ENCODE results near the gene GIPR. TPM values are rescaled to one million over a fixed set of nuclear protein-coding genes. Genes with fewer than 3 reads are reported as not detected.

The GIPR gene
- polyA plus RNA-seq, 1 of the 3 experiments (the other 2 are of a cell fraction), result 1.4 TPM

DNA sequence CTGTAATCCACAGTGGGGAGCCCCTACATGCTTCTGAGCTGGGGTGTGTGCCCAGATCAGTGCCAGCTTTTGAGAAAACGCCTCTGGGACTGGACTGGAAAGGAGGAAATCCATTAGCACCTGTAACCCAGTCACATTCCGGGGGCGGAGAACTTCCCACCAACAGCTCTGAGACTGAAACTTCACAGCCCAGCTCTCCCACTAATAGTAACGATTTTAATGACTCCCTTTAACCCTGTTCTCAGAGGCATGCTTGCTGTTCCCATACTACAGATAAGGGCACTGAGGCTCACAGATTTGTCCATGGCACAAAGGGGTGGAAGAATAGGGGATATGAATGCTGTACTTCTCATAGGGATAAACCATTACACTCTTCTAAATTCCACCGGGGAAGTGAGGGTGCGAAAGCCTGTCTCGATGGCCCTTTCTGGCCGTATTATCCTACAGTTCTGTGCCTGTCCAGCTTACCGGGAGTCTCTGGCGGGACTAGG is 61.8 kb downstream of the GIPR start:
- POLR2A ChIA-PET, result interaction anchor here (1.2 to 2.0 kb wide), 5 partner anchors 11 to 637 kb away, joined by 3 to 9 read pairs (median 4); partner anchors contain the start of genes QPCTL and SNRPD2
- 11% methylated on average over 9 of the region's 10 CpGs for WGBS (ENCODE audit: low lambda C conversion rate)

DNA sequence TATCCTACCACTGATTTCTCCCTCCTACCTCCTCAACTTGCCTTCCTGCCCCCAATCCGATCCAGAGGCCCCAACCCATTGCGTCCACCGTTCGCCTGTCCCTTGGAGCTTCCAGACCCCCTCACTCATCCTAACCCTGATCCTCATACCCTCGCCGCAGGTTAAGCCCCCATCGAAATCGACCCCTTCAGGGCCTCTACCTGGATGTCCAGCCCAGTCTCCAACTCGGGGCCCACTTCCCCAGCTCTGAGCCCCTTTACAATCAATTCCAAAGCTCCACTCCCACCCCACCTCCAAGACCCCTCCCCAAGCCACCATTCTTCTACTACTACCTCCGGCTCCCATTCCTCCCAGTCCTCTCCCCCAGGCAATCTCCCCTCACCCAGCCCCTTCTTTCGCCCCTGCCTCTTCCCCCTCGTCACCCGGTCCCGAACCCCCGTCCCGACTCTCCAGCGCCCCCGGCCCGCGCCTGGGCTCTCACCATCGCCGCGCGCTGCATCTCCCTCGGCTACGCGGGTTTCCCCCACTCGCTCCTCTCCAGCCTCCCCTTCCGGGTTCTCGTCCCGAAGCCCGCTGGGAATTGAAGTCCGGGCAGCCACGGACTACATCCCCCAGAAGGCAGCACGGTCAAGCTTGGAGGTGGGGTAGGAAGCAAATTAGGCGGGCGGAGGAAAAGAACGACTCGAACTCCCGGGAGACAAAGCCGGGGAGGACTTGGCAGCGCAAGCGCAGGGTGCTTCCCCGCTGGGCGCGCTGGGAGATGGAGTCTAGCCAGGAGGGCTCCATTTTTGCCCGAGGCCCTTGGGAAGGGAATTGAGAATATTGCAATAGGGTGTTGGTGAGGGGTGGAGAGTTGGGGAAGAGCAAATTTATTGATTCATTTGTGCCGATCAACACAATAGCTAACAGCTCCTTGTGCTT is 62.6 kb downstream of the GIPR start, which contains the start of gene FBXO46:
Gene FBXO46 (minus strand): TSS at position 529 of the 921 bp plus-strand sequence. CDS start 17,401 bp downstream, outside the sequence.
- Histone ChIP-seq H3K4me3 (ENCODE audit: low read depth in 2 of 2, low read length in 1 of 2) (peak within 1 kb of the TSS; percentile 67 to 77), H3K4me1 (ENCODE audit: control insufficient read depth in 1 of 2, insufficient read depth in 2 of 2, low read depth in 1 of 2, low read length in 1 of 2) (peaks cover 0 to 3% of the 10 kb centered on the region in 2 experiments; a peak in 1 of 4 replicates), H3K4me2 (peak within 1 kb of the TSS; percentile 93), H3K36me3 (replicated peaks in 1 of 2; ENCODE audit: control insufficient read depth in 1 of 2, insufficient read depth in 2 of 2, low read length in 1 of 2) (no peaks in the 10 kb centered on the region), H3K79me2 (ENCODE audit: insufficient read depth) (peaks cover 54% of the 10 kb centered on the region), H3K27ac (ENCODE audit: low read depth in 2 of 2, low read length in 1 of 2) (peak within 1 kb of the TSS; percentile 30 to 55; a peak in 2 of 4 replicates), H2AFZ (ENCODE audit: low read depth) (peak within 1 kb of the TSS; percentile 98), H3K27me3 (ENCODE audit: insufficient read depth) (no peaks in the 10 kb centered on the region), H4K20me1 (ENCODE audit: insufficient read depth) (no peaks in the 10 kb centered on the region), H3K9ac (peak within 1 kb of the TSS; percentile 81), H3F3A (replicated peaks; ENCODE audit: insufficient read depth) (no peaks in the 10 kb centered on the region), H3K9me3 (no peaks in the 10 kb centered on the region), H3K9me2 (no peaks in the 10 kb centered on the region)
- ChIA-PET CTCF (interaction anchor here (0.7 to 2.1 kb wide), 10 partner anchors 10 to 74 kb away, joined by 3 to 10 read pairs (median 3); partner anchors contain the start of genes QPCTL, SIX5 and SNRPD2), POLR2A (interaction anchor here (0.9 to 2.0 kb wide), 8 partner anchors 12 to 638 kb away, joined by 3 to 9 read pairs (median 4); partner anchors contain the start of genes QPCTL, SIX5 and SNRPD2)
- under 1% methylated on average over 48 of the region's 48 CpGs for WGBS (ENCODE audit: low lambda C conversion rate)
- peak; percentile 97 for DNase-seq
- TF ChIP-seq RXRA (IDR thresholded peaks at IDR 0.05; ENCODE audit: borderline replicate concordance, low read depth), result no peak
- TF ChIP-seq TCF12 (IDR thresholded peaks at IDR 0.05), result peak; percentile 52; the same call in 1 of the 2 replicates
- TF ChIP-seq, protein P1, sequence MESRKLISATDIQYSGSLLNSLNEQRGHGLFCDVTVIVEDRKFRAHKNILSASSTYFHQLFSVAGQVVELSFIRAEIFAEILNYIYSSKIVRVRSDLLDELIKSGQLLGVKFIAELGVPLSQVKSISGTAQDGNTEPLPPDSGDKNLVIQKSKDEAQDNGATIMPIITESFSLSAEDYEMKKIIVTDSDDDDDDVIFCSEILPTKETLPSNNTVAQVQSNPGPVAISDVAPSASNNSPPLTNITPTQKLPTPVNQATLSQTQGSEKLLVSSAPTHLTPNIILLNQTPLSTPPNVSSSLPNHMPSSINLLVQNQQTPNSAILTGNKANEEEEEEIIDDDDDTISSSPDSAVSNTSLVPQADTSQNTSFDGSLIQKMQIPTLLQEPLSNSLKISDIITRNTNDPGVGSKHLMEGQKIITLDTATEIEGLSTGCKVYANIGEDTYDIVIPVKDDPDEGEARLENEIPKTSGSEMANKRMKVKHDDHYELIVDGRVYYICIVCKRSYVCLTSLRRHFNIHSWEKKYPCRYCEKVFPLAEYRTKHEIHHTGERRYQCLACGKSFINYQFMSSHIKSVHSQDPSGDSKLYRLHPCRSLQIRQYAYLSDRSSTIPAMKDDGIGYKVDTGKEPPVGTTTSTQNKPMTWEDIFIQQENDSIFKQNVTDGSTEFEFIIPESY (IDR thresholded peaks at IDR 0.05; ENCODE audit: borderline replicate concordance, low read depth), result peak; percentile 91
- TF ChIP-seq SIN3A (IDR thresholded peaks at IDR 0.05; ENCODE audit: borderline replicate concordance, low read depth, low read length), result peak; percentile 91
- TF ChIP-seq FOSL2 (IDR thresholded peaks at IDR 0.05; ENCODE audit: borderline replicate concordance, low read depth), result no peak
- peak; percentile 95 for TF ChIP-seq NRF1 (IDR thresholded peaks at IDR 0.05; ENCODE audit: low read depth, low read length)
- TF ChIP-seq, protein P2, sequence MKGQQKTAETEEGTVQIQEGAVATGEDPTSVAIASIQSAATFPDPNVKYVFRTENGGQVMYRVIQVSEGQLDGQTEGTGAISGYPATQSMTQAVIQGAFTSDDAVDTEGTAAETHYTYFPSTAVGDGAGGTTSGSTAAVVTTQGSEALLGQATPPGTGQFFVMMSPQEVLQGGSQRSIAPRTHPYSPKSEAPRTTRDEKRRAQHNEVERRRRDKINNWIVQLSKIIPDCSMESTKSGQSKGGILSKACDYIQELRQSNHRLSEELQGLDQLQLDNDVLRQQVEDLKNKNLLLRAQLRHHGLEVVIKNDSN (IDR thresholded peaks at IDR 0.05; ENCODE audit: borderline replicate concordance, low read depth), result no peak
- TF ChIP-seq, protein P3, sequence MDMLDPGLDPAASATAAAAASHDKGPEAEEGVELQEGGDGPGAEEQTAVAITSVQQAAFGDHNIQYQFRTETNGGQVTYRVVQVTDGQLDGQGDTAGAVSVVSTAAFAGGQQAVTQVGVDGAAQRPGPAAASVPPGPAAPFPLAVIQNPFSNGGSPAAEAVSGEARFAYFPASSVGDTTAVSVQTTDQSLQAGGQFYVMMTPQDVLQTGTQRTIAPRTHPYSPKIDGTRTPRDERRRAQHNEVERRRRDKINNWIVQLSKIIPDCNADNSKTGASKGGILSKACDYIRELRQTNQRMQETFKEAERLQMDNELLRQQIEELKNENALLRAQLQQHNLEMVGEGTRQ (IDR thresholded peaks at IDR 0.05; ENCODE audit: borderline replicate concordance, low read depth, low read length), result no peak
- TF ChIP-seq MXI1 (IDR thresholded peaks at IDR 0.05; ENCODE audit: low read depth, low read length), result peak; percentile 64
- peak; percentile 97 for TF ChIP-seq CHD2 (IDR thresholded peaks at IDR 0.05; ENCODE audit: low read length, partially characterized antibody)

More for the DNA sequence above, 61.8 kb downstream of the GIPR start:
- CTCF ChIA-PET, result interaction anchor here (0.6 to 2.1 kb wide), 11 partner anchors 11 to 160 kb away, joined by 3 to 10 read pairs (median 3); partner anchors contain the start of genes QPCTL, SIX5 and SNRPD2
- Histone ChIP-seq H3K27ac (ENCODE audit: low read depth in 2 of 2, low read length in 1 of 2) (peak overlapping the region in 1 of 2 experiments; percentile 23; a peak in 2 of 4 replicates), H3F3A (replicated peaks; ENCODE audit: insufficient read depth) (no peaks in the 10 kb centered on the region), H3K79me2 (ENCODE audit: insufficient read depth) (peaks cover 62% of the 10 kb centered on the region), H3K4me2 (peak overlapping the region; percentile 93), H3K36me3 (replicated peaks in 1 of 2; ENCODE audit: control insufficient read depth in 1 of 2, insufficient read depth in 2 of 2, low read length in 1 of 2) (no peaks in the 10 kb centered on the region), H3K4me1 (ENCODE audit: control insufficient read depth in 1 of 2, insufficient read depth in 2 of 2, low read depth in 1 of 2, low read length in 1 of 2) (peaks cover 0 to 3% of the 10 kb centered on the region in 2 experiments; a peak in 1 of 4 replicates), H3K9me2 (no peaks in the 10 kb centered on the region), H3K9ac (peak overlapping the region; percentile 81), H3K4me3 (ENCODE audit: low read depth in 2 of 2, low read length in 1 of 2) (peak overlapping the region; percentile 67 to 77), H2AFZ (ENCODE audit: low read depth) (no peak overlapping the region), H3K27me3 (ENCODE audit: insufficient read depth) (no peaks in the 10 kb centered on the region), H4K20me1 (ENCODE audit: insufficient read depth) (no peaks in the 10 kb centered on the region), H3K9me3 (no peaks in the 10 kb centered on the region)
- no peak for DNase-seq
- TF ChIP-seq MEF2A (IDR thresholded peaks at IDR 0.05; ENCODE audit: borderline replicate concordance, low read depth) (no peak), SMC3 (IDR thresholded peaks at IDR 0.05; ENCODE audit: low read depth, low read length) (no peak), RFX5 (IDR thresholded peaks at IDR 0.05; ENCODE audit: low read length) (no peak), RAD21 (IDR thresholded peaks at IDR 0.05; ENCODE audit: low read length) (no peak), FOSL2 (IDR thresholded peaks at IDR 0.05; ENCODE audit: borderline replicate concordance, low read depth) (no peak)
- TF ChIP-seq, protein P2 (IDR thresholded peaks at IDR 0.05; ENCODE audit: borderline replicate concordance, low read depth), result no peak
- TF ChIP-seq, protein P1 (IDR thresholded peaks at IDR 0.05; ENCODE audit: borderline replicate concordance, low read depth), result no peak
